GM12878 (cell line): ENCODE results near the gene YTHDF1. TPM values are rescaled to one million over a fixed set of nuclear protein-coding genes. Genes with fewer than 3 reads are reported as not detected.

Experiments
- ATF7 ChIP-seq: fragments of 450-650 bp; IDR thresholded peaks from 2 replicates; pipeline ENCODE4 v1.6.1; 2016; ENCODE audit warnings: low read depth, mild to moderate bottlenecking
- BRCA1 ChIP-seq: IDR thresholded peaks from 2 replicates; pipeline ENCODE4 v1.6.1; 2011; ENCODE audit warnings: low read depth, low read length, improper control_type of control experiment
- DPF2 ChIP-seq: fragments of 450-650 bp; IDR thresholded peaks from 2 replicates; pipeline ENCODE4 v1.6.1; 2017; ENCODE audit warnings: mild to moderate bottlenecking
- EZH2 ChIP-seq: IDR thresholded peaks from 2 replicates; pipeline ENCODE4 v1.6.1; 2012; ENCODE audit warnings: low read depth, mild to moderate bottlenecking, control low read depth, inconsistent platforms, low read length, borderline replicate concordance; ENCODE audit not compliant: control insufficient read depth
- FOS ChIP-seq: IDR thresholded peaks from 3 replicates; pipeline ENCODE4 v1.6.1; 2011; ENCODE audit warnings: borderline replicate concordance; ENCODE audit not compliant: insufficient read length; ENCODE audit errors: extremely low read depth
- FOXM1 ChIP-seq: IDR thresholded peaks from 2 replicates; pipeline ENCODE4 v1.6.1; 2012; ENCODE audit warnings: low read depth, mild to moderate bottlenecking, inconsistent platforms, low read length, moderate library complexity
- IKZF1 ChIP-seq: fragments of 450-650 bp; conservative IDR thresholded peaks from 2 replicates; pipeline ENCODE4 v1.6.1; 2017; ENCODE audit warnings: antibody characterized with exemption, mild to moderate bottlenecking
- MEF2A ChIP-seq: IDR thresholded peaks from 2 replicates; pipeline ENCODE4 v1.6.1; 2011; ENCODE audit warnings: low read depth, mild to moderate bottlenecking, low read length, moderate library complexity; ENCODE audit not compliant: insufficient read depth
- MXI1 ChIP-seq: fragments of 150-350 bp; IDR thresholded peaks from 2 replicates; pipeline ENCODE4 v1.6.1; 2011; ENCODE audit warnings: low read depth, mild to moderate bottlenecking, inconsistent platforms, low read length, improper control_type of control experiment
- NR2C2 ChIP-seq: IDR thresholded peaks from 2 replicates; pipeline ENCODE4 v1.6.1; 2011; ENCODE audit warnings: borderline replicate concordance, low read depth; ENCODE audit not compliant: control insufficient read depth, insufficient read length
- RAD21 ChIP-seq: IDR thresholded peaks from 2 replicates; pipeline ENCODE4 v1.6.1; 2011; ENCODE audit warnings: mild to moderate bottlenecking, low read depth, low read length, moderate library complexity; ENCODE audit not compliant: insufficient read depth
- RAD51 ChIP-seq: fragments of 450-650 bp; IDR thresholded peaks from 2 replicates; pipeline ENCODE4 v1.6.1; 2016; ENCODE audit warnings: moderate library complexity, mild to moderate bottlenecking, inconsistent platforms
- RBBP5 ChIP-seq: fragments of 200-600 bp; sonication (generic); conservative IDR thresholded peaks from 2 replicates; pipeline ENCODE4 v1.6.1; 2016
- SMC3 ChIP-seq: IDR thresholded peaks from 2 replicates; pipeline ENCODE4 v1.6.1; 2011; ENCODE audit warnings: low read length, improper control_type of control experiment, borderline replicate concordance
- STAT1 ChIP-seq: fragments of 450-650 bp; conservative IDR thresholded peaks from 2 replicates; pipeline ENCODE4 v1.6.1; 2014; ENCODE audit warnings: antibody characterized with exemption, mild to moderate bottlenecking
- YBX1 ChIP-seq: fragments of 450-650 bp; IDR thresholded peaks from 2 replicates; pipeline ENCODE4 v1.6.1; 2016; ENCODE audit warnings: antibody characterized with exemption
- polyA plus RNA-seq, 11 experiments: library from polyadenylated mRNA; depleted of rRNA in 4 of 11; unstranded in 6 of 11; stranded (reverse) in 5 of 11; fragments of >200 nt; fragmentation: Nextera tagmentation in 4 of 11; fragmentation: Illumina TruSeq in 1 of 11; extraction: Ambion mirVana in 4 of 11; extraction: Trizol in 1 of 11; gene quantifications; 1 replicate in 1 of 11; 2 replicates in 10 of 11; pipeline versions ENCODE4 v1.2.1 to v1.2.3, GENCODE V29; 2011 to 2016; ENCODE audit warnings: inconsistent platforms in 2 of 11, missing spikeins in 2 of 11, low read depth in 1 of 11
- total RNA-seq, 4 experiments: library from RNA; depleted of rRNA in 3 of 4; stranded (reverse); fragments of >200 nt in 3 of 4; fragmentation: Illumina TruSeq in 1 of 4; extraction: Trizol in 1 of 4; gene quantifications; 2 replicates each; pipeline versions ENCODE4 v1.2.1 to v1.2.3, GENCODE V29; 2013 to 2021
- TF ChIP-seq, protein P1 (sequence below): IDR thresholded peaks from 2 replicates; pipeline ENCODE4 v1.6.1; 2011; ENCODE audit warnings: mild to moderate bottlenecking, low read depth, low read length, moderate library complexity; ENCODE audit not compliant: insufficient replicate concordance
- TF ChIP-seq, protein P2 (sequence below): IDR thresholded peaks from 2 replicates; pipeline ENCODE4 v1.6.1; 2012; ENCODE audit warnings: low read depth, low read length, improper control_type of control experiment
- TF ChIP-seq, protein P3 (sequence below): fragments of 150-350 bp; IDR thresholded peaks from 2 replicates; pipeline ENCODE4 v1.6.1; 2014; ENCODE audit warnings: mild to moderate bottlenecking, low read depth, low read length
- TF ChIP-seq, protein P4 (sequence below): IDR thresholded peaks from 2 replicates; pipeline ENCODE4 v1.6.1; 2012; ENCODE audit warnings: mild to moderate bottlenecking, low read depth, low read length

Gene YTHDF1
- total and polyA plus RNA-seq, 10 of the 15 experiments (the other 5 are each of a cell fraction or from before 2014, with no cell fraction given) = 4.6 to 37.8 (median 20.5) TPM

DNA sequence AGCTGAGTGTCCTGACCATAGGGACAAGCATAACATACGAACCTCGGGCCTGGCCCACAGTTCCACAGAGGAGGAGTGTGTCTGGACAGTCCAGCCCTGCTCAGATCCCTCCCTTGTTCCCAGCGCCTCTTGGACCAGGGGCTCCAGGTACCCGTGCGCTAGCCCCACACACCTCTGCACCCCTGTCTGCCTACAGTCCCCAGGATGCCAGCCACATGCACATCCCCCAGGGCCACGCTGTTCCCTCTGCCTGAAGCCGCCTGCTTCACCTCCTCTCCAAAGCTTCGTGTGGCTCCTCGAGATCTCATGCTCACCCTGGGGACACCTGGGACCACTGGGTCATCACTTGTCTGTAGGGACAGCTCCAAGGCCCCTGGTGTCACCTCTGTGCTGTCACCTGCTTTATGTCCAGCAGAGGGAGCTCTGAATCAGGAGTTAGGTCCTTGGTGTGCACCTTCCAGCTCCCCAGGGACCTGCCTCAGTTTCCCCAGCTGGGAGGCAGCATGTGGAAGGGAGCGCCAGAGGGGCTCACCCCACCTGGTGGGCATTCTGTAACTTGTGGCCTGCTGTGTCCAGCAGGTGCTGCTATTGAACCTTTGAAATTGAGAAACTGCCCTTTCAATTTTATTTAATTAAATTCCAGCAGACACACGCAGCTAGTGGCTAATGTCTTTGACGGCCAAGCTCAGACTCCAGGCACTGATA lies 7.3 kb upstream of the YTHDF1 start (continued):
- TF ChIP-seq, protein P1, sequence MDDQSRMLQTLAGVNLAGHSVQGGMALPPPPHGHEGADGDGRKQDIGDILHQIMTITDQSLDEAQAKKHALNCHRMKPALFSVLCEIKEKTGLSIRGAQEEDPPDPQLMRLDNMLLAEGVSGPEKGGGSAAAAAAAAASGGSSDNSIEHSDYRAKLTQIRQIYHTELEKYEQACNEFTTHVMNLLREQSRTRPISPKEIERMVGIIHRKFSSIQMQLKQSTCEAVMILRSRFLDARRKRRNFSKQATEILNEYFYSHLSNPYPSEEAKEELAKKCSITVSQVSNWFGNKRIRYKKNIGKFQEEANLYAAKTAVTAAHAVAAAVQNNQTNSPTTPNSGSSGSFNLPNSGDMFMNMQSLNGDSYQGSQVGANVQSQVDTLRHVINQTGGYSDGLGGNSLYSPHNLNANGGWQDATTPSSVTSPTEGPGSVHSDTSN = no peak
- TF ChIP-seq, protein P2, sequence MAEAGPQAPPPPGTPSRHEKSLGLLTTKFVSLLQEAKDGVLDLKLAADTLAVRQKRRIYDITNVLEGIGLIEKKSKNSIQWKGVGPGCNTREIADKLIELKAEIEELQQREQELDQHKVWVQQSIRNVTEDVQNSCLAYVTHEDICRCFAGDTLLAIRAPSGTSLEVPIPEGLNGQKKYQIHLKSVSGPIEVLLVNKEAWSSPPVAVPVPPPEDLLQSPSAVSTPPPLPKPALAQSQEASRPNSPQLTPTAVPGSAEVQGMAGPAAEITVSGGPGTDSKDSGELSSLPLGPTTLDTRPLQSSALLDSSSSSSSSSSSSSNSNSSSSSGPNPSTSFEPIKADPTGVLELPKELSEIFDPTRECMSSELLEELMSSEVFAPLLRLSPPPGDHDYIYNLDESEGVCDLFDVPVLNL = no peak
- TF ChIP-seq STAT1 = no peak
- TF ChIP-seq YBX1 = no peak
- no peak for TF ChIP-seq DPF2
- TF ChIP-seq NR2C2 = no peak
- TF ChIP-seq BRCA1 = no peak
- TF ChIP-seq, protein P3, sequence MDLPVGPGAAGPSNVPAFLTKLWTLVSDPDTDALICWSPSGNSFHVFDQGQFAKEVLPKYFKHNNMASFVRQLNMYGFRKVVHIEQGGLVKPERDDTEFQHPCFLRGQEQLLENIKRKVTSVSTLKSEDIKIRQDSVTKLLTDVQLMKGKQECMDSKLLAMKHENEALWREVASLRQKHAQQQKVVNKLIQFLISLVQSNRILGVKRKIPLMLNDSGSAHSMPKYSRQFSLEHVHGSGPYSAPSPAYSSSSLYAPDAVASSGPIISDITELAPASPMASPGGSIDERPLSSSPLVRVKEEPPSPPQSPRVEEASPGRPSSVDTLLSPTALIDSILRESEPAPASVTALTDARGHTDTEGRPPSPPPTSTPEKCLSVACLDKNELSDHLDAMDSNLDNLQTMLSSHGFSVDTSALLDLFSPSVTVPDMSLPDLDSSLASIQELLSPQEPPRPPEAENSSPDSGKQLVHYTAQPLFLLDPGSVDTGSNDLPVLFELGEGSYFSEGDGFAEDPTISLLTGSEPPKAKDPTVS = no peak
- TF ChIP-seq MXI1 = no peak
- no peak for TF ChIP-seq RAD51
- no peak for TF ChIP-seq RBBP5
- TF ChIP-seq ATF7 = no peak
- TF ChIP-seq RAD21 = peak; percentile 68
- peak; percentile 45; the same call in 1 of the 2 replicates for TF ChIP-seq SMC3
- no peak for TF ChIP-seq FOXM1
- no peak for TF ChIP-seq EZH2
- TF ChIP-seq FOS = no peak
- 0 out of 2 replicates have a peak, but pooled peaks have one; percentile 10 for TF ChIP-seq IKZF1
- TF ChIP-seq MEF2A = no peak
- TF ChIP-seq, protein P4, sequence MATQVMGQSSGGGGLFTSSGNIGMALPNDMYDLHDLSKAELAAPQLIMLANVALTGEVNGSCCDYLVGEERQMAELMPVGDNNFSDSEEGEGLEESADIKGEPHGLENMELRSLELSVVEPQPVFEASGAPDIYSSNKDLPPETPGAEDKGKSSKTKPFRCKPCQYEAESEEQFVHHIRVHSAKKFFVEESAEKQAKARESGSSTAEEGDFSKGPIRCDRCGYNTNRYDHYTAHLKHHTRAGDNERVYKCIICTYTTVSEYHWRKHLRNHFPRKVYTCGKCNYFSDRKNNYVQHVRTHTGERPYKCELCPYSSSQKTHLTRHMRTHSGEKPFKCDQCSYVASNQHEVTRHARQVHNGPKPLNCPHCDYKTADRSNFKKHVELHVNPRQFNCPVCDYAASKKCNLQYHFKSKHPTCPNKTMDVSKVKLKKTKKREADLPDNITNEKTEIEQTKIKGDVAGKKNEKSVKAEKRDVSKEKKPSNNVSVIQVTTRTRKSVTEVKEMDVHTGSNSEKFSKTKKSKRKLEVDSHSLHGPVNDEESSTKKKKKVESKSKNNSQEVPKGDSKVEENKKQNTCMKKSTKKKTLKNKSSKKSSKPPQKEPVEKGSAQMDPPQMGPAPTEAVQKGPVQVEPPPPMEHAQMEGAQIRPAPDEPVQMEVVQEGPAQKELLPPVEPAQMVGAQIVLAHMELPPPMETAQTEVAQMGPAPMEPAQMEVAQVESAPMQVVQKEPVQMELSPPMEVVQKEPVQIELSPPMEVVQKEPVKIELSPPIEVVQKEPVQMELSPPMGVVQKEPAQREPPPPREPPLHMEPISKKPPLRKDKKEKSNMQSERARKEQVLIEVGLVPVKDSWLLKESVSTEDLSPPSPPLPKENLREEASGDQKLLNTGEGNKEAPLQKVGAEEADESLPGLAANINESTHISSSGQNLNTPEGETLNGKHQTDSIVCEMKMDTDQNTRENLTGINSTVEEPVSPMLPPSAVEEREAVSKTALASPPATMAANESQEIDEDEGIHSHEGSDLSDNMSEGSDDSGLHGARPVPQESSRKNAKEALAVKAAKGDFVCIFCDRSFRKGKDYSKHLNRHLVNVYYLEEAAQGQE = no peak
